ENCODE results near the gene SETBP1.

The SETBP1 gene

DNA sequence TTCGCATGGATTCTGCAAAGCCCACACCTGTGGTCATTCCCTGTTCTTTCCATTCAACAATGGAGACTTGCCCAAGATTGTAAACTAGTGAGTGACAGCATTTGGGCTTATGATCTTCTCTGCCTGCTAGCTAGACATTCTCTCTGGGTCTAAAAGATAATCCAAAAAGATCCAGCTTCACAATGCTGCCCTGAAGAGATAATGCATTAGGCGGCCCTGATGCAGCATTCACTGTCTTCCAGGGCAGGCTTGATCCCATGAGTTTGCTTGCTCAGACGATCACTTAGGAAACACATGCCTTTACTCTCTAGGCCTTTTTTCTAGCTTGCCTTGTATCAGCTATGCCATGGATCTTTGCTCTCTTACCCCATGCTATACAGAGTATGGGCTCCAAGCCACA is 196.1 kb downstream of the SETBP1 start:
- no peak for DNase-seq

DNA sequence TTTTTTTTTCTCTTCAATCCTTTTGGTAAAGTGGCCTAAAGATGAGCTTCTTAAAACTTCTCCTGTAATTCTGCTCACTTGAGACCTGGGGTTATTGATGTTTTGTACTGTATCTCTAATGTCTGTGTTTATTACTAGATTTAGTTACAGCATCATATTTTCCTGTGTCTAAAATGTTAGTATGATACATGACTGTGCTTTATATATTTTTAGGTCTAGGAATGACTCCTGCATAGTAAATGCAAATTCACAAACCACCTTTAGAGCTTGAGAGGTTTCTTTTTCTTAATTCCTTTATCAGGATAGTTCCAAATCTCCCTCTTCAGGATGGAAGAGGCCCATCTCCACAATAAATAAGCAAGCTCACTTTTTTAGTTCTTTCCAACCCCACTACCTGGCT is 197.6 kb downstream of the SETBP1 start:
- DNase-seq = no peak

DNA sequence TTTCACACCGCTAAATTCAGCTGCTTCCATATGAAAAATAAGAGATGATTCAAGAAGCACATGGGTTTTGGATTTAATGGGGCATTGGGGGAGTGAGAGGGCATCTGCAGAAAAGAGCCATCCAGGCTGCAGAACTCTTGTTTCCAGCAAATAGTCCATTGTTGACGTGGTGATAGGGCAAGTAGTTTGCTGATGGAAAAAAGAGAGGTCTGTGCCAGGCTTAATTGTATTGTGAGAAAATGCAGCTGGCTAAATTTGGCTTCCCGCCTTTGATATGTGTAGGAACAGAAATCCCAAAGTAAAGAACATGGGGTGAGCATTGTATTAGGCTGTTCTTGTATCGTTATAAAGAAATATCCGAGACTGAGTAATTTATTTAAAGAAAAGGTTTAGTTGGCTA is 199.5 kb downstream of the SETBP1 start:
- DNase-seq = no peak

DNA sequence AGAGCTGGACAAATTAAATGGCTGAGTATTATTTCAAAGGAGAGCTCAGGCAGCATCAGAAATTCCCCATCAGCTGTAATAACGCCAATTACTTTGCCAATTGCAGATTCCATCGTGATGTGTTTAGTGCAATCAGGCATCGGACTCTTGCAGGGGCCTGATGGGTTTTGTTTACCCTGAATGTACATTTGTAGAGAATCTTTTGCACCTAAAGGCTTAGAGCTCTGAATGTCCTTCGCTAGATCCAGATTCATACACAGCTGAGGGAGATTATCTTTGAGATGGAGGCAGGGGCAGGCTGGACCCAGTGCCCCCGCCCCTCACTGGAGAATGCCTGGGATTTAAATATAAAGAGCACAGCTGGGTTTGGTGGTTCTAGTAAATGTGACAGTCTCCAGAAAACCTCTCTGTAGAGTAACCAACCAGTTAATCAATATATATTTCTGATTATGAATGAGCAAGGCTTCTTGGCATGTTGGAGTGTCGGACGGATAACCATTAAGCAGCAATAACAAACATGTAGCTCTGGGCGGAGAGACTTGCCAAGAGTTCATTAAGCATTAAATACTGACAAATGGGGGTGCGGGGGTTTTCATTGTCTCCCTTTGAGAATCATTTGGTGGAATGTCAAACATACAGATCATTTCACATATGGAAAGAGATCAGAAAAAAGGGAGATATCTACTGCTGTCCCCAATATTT is 200.9 kb downstream of the SETBP1 start:
- DNase-seq = no peak

DNA sequence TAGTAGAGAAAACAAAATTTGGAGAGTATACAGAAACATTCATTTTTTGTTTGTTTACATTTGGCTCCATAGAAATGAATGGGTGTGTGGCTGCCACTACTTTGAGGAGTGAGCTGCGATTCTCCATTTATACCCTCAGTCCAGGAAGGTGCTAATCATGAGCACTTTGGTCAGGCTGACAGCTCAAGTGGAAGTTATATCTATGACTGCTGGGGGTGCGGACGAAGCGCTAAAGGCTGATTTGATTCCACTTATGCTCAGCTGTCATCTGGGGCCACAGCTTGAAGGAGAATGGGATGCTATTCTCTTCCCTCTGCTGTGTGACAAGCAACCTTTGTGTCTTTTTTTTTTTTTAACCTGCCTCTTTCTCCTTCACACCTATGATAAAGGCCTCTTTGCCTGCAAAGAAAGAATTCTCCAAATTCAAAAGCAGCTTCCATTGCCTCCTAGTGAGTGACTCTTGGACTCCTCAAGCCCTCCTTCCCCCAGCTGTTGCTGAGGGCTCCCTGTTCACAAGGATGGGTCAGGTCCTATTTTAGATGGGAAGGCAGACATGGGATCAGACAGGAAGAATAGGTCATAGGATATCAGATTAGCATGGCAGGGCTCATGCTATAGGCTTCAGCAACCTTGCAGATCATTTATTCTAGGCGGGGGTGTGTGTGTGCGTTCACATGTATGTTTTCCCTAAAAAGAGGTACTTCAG is 201.6 kb downstream of the SETBP1 start:
- DNase-seq = no peak

DNA sequence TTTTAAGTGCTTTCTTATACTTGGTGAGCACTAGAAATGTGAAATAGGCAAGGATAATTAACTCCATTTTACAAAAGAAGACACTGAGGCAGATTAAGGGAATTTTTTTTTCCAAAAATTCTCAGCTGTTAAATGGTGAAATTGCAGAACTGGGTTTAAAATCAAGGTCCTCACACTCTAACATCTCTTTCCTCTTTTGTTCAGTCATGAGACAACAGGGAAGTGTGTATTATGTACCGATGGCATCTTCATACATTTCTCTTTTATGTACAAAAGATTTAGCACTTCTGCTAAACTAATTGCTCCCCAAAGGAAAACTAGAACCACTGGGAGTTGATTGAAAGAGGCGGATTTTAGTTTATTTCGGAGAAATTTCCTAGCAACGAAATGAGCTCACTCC is 203.0 kb downstream of the SETBP1 start:
- DNase-seq = no peak

- DNase-seq = no peak
Observed at GRCh38 chr18:44884431-44884830, 203.7 kb downstream of the SETBP1 start.

DNA sequence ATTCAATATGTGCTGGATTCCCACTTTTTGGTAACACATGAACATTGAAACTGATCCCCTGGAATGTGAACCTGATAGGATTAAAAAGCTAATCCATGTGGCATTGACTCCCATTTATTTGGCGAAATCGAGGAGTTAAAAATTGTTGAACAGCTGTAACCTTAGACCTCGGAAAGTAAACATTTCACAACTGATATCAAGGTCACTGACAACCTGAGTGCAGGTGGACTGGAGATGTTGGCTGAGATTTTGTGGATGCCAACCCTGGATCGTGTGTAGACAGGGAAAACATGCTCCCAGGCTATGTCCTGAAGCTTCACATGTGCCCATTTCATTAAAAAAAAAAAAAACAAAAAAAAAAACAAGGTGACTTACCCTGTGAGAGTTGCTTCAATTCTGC is 204.8 kb downstream of the SETBP1 start:
- DNase-seq = no peak

DNA sequence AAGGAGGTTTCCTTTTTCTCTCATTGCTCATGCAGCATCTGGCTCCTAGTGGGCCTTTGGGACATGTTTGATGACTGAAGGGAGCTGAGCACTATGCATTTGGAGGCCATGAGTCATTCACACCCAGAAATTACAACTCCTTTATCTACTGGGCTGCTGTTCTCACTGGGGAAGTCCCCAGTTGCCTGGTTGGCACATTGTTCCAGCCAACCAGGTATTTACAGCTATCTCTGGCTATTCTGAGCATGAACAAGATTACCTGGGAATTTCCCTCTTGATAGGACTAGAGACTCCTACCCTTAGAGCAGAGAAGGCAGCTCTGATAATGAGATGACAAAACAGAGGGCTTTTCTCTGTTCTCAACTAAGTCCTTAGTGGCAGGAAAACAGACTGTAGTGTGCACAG is 206.5 kb downstream of the SETBP1 start:
- no peak for DNase-seq

GRCh38 chr18:44889111-44889510 is 208.4 kb downstream of the SETBP1 start:
- DNase-seq = no peak

DNA sequence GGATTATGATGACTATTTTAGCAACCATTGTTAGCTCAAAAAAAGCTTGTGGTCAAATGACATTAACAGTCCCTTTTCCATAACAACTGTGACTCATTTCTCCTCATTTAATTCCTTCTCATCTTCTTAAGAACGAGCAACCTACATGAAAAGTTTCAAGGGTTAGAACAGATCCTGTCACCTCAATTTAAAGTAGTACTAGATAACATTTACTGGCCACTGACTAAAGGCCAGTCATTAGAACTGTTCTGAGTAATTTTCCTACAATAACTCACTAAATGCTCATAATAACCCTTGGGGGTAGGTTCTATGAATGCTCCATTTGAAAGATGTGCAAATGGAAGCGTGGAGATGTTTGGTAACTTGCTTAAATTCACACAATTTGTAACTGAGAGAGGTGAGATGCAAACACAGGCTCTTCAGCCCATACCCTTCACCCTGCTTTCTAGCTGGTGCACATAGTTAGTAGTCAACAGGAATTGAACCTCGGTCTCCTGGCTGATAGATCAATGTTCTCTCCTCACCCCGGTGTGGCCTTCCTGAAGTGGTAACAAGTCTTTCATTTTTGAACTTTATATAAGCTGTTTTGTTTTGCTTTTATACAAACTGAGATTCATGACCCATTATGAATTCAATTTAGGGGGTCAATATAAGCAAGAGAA is 212.5 kb downstream of the SETBP1 start:
- no peak for DNase-seq

DNA sequence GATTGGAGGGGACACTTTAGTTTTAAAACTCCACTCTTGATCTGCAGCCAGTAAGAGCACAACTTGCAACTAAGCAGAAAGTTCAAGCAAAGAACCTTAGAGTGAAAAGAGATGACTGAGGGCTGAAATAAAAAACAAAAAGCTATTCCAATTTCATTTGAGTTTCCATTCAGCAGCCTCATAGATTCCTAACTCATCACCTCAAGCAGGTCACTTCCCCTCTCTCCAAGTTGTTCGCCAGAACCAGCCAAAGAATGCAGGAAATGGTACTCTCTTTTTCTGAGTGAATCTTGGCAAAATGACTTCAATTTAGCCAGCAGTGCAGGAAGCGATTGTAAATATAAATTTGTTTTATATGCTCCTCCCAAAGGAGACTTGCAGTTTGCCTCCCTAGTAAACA is 213.3 kb downstream of the SETBP1 start:
- no peak for DNase-seq

GRCh38 chr18:44895176-44895798 is 214.6 kb downstream of the SETBP1 start:
- peak in 1 of 14 donors; percentile 31 for DNase-seq

DNA sequence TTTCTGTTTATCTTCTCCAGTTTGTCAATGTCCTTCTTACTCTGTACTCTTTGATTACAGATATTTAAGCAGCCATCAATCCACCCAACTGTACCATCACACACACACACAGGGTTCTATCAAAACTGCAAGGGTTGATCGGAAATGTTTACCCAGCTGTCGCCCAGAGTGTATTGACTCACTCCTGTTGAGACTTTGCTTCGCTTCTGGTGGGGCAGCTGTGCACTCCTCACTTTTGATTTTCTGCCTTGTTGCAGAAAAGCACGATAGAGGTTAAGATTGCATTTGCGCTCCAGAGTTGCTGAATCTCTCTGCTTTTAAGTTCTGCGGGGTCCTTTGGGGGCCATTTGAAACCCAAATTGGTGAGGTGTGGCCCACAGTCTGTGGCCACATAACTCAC is 216.2 kb downstream of the SETBP1 start:
- no peak for DNase-seq

GRCh38 chr18:44897411-44897810 is 216.7 kb downstream of the SETBP1 start:
- no peak for DNase-seq

DNA sequence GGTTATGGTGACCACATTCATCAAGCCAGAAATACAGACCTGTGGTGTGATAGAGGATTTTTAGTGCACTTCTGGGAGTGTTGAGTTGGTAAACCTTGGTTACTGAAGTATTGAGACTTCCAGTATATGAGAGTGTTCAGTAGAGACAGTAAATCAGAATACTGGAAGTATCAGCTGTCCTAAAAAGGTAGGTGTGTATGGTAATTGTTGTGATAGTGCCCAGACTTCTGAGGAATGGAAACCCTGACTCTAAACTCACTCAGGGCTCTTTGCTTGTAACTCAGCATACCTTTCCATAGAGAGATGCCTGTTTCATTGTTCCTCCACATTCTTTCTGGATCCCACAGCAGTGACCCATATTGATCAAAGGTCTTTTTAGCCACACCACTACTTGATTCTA is 217.1 kb downstream of the SETBP1 start:
- DNase-seq = no peak

GRCh38 chr18:44898498-44898897 is 217.8 kb downstream of the SETBP1 start:
- DNase-seq = no peak

GRCh38 chr18:44899832-44900231 is 219.1 kb downstream of the SETBP1 start:
- no peak for DNase-seq

GRCh38 chr18:44900627-44901026 is 219.9 kb downstream of the SETBP1 start:
- no peak for DNase-seq

DNA sequence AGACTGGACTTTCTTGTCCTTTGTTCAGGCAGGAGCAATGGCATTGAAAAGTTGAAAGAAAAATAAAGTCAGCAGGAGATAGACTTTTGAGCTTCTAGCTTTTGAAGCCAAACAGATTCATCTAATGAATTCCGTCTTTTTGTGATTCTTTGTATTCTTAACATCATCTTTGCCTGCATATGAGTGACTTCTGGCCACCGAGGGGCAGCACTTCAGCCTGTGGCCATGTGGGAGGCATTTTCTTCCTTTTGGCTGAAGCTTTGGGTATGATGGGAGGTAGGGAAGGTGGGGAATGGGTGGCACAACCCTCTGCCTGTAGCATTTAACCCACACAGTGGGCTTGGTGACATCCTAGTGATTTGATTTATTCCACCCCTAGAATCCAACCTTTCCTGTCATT is 220.6 kb downstream of the SETBP1 start:
- DNase-seq = no peak

GRCh38 chr18:44903327-44903726 is 222.6 kb downstream of the SETBP1 start:
- DNase-seq = no peak

DNA sequence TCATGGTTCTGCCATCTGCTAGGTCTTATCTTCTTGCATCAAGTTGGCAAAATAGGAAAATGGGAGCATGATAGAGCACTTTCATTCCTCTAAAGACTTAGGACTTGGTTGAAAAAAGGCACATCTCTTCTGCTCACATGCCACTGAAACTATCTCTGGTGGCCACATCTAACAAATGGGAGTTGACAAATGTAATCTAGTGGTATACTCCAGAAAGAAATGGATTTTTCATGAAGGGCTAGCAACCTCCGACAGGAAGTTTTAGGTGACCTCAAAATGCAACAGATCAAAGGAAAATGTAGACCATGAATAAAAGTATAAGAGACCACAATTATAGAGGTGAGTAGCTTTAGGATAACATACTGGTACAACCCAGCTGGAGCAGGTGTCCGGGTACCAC is 224.1 kb downstream of the SETBP1 start:
- DNase-seq = no peak

GRCh38 chr18:44909191-44909719 is 228.6 kb downstream of the SETBP1 start:
- DNase-seq = no peak
